ENCODE results near the gene BRSK1.
"Not testable (repeated sequence)": the region's sequence is repeated elsewhere in the genome, so short reads cannot be mapped to it uniquely, and the experiment has no call there.

Gene BRSK1

GRCh38 chr19:55316646-55317045, 32.8 kb downstream of the BRSK1 start:
- DNase-seq, result no peak
- in situ Hi-C loops (cut with HindIII; ENCODE audit: low pct_ligation_motif_present, low pct_unique_long_range_greater_than_20kb, low sequenced_read_pairs), result no loop called here

- in situ Hi-C loops (cut with HindIII; ENCODE audit: low pct_ligation_motif_present, low pct_unique_long_range_greater_than_20kb, low sequenced_read_pairs), result no loop called here
These were observed 36.0 kb downstream of the BRSK1 start for GRCh38 chr19:55319785-55320184.

GRCh38 chr19:55320844-55321419, 37.1 kb downstream of the BRSK1 start:
- no peak for DNase-seq
- in situ Hi-C loops (cut with HindIII; ENCODE audit: low pct_ligation_motif_present, low pct_unique_long_range_greater_than_20kb, low sequenced_read_pairs), result no loop called here

More at GRCh38 chr19:55319785-55320184, 36.0 kb downstream of the BRSK1 start:
- DNase-seq, result no peak

- in situ Hi-C loops (cut with HindIII; ENCODE audit: low pct_ligation_motif_present, low pct_unique_long_range_greater_than_20kb, low sequenced_read_pairs), result no loop called here
- no peak for DNase-seq
These were observed 37.8 kb downstream of the BRSK1 start for GRCh38 chr19:55321466-55322137.

- no peak for DNase-seq
- in situ Hi-C loops (cut with HindIII; ENCODE audit: low pct_ligation_motif_present, low pct_unique_long_range_greater_than_20kb, low sequenced_read_pairs), result no loop called here
These were observed 38.5 kb downstream of the BRSK1 start for GRCh38 chr19:55322204-55322885.

- DNase-seq, result no peak
- in situ Hi-C loops (cut with HindIII; ENCODE audit: low pct_ligation_motif_present, low pct_unique_long_range_greater_than_20kb, low sequenced_read_pairs), result no loop called here
These were observed 40.9 kb downstream of the BRSK1 start for GRCh38 chr19:55324662-55325061.

GRCh38 chr19:55325172-55325571, 41.4 kb downstream of the BRSK1 start, which contains the start of gene TMEM150B:
Gene TMEM150B, minus strand, starts transcription at chr19:55325341. Its CDS starts 4,305 bp downstream, at chr19:55321036.
- DNase-seq, result no peak
- in situ Hi-C loops (cut with HindIII; ENCODE audit: low pct_ligation_motif_present, low pct_unique_long_range_greater_than_20kb, low sequenced_read_pairs), result no loop called here

GRCh38 chr19:55328774-55329318, 45.0 kb downstream of the BRSK1 start:
- not testable (repeated sequence) for DNase-seq

GRCh38 chr19:55329791-55330190, 46.0 kb downstream of the BRSK1 start:
- DNase-seq, result peak; percentile 31
- in situ Hi-C loops (cut with HindIII; ENCODE audit: low pct_ligation_motif_present, low pct_unique_long_range_greater_than_20kb, low sequenced_read_pairs), result not testable (repeated sequence)

More at GRCh38 chr19:55328774-55329318, 45.0 kb downstream of the BRSK1 start:
- in situ Hi-C loops (cut with HindIII; ENCODE audit: low pct_ligation_motif_present, low pct_unique_long_range_greater_than_20kb, low sequenced_read_pairs), result not testable (repeated sequence)

GRCh38 chr19:55333870-55334269, 50.1 kb downstream of the BRSK1 start:
- no peak for DNase-seq
- in situ Hi-C loops (cut with HindIII; ENCODE audit: low pct_ligation_motif_present, low pct_unique_long_range_greater_than_20kb, low sequenced_read_pairs), result no loop called here

- no peak for DNase-seq
- in situ Hi-C loops (cut with HindIII; ENCODE audit: low pct_ligation_motif_present, low pct_unique_long_range_greater_than_20kb, low sequenced_read_pairs), result no loop called here
These were observed 52.3 kb downstream of the BRSK1 start for GRCh38 chr19:55336101-55336500.

- in situ Hi-C loops (cut with HindIII; ENCODE audit: low pct_ligation_motif_present, low pct_unique_long_range_greater_than_20kb, low sequenced_read_pairs), result no loop called here
- DNase-seq, result peak; percentile 99
These were observed 55.5 kb downstream of the BRSK1 start, which contains the start of gene KMT5C for GRCh38 chr19:55339105-55339888. Gene KMT5C, plus strand, starts transcription at chr19:55339876. Its CDS starts 2,061 bp downstream, at chr19:55341937.

- DNase-seq, result no peak
These were observed 56.3 kb downstream of the BRSK1 start for GRCh38 chr19:55339889-55340783.

GRCh38 chr19:55340784-55341147, 57.0 kb downstream of the BRSK1 start:
- DNase-seq, result peak; percentile 16

More at GRCh38 chr19:55339889-55340783, 56.3 kb downstream of the BRSK1 start:
- in situ Hi-C loops (cut with HindIII; ENCODE audit: low pct_ligation_motif_present, low pct_unique_long_range_greater_than_20kb, low sequenced_read_pairs), result no loop called here

GRCh38 chr19:55341171-55341588, 57.4 kb downstream of the BRSK1 start:
- in situ Hi-C loops (cut with HindIII; ENCODE audit: low pct_ligation_motif_present, low pct_unique_long_range_greater_than_20kb, low sequenced_read_pairs), result no loop called here
- DNase-seq, result peak; percentile 61

More at GRCh38 chr19:55340784-55341147, 57.0 kb downstream of the BRSK1 start:
- in situ Hi-C loops (cut with HindIII; ENCODE audit: low pct_ligation_motif_present, low pct_unique_long_range_greater_than_20kb, low sequenced_read_pairs), result no loop called here

- no peak for DNase-seq
- in situ Hi-C loops (cut with HindIII; ENCODE audit: low pct_ligation_motif_present, low pct_unique_long_range_greater_than_20kb, low sequenced_read_pairs), result no loop called here
These were observed 58.1 kb downstream of the BRSK1 start for GRCh38 chr19:55341595-55342531.
